ENCODE data around the gene SETD2.

GRCh38 chr3:47145272-47145671, 18.6 kb downstream of the SETD2 start:
- TF ChIP-seq EZH2 (IDR thresholded peaks at IDR 0.05; ENCODE audit: borderline replicate concordance, low read depth, low read length, poor library complexity, severe bottlenecking) (no peak), CTCF (conservative IDR thresholded peaks at IDR 0.05; ENCODE audit: low read depth, low read length) (no peak)

Data from A673 (cell line).